BLaER1 treated with 17β-estradiol and CSF1 and Interleukin-3, amounts not matched to agents 10 nM and 100 nM (cell line): ENCODE measurements around the gene DUS1L.

Source experiments
- H3K27ac ChIP-seq, 11 experiments: shearing (Covaris generic); formaldehyde crosslinking; 2 replicates each; pipeline ENCODE4 v1.8.1; 2022
- H3K27me3 ChIP-seq, 11 experiments: shearing (Covaris generic); formaldehyde crosslinking; 2 replicates each; pipeline ENCODE4 v1.8.1; 2022
- H3K36me3 ChIP-seq, 11 experiments: shearing (Covaris generic); formaldehyde crosslinking; 2 replicates each; pipeline ENCODE4 v1.8.1; 2022
- H3K4me1 ChIP-seq, 10 experiments: shearing (Covaris generic); formaldehyde crosslinking; 2 replicates each; pipeline ENCODE4 v1.8.1; 2022
- H3K4me2 ChIP-seq, 11 experiments: shearing (Covaris generic); formaldehyde crosslinking; 2 replicates each; pipeline ENCODE4 v1.8.1; 2022
- H3K4me3 ChIP-seq, 10 experiments: shearing (Covaris generic); formaldehyde crosslinking; 2 replicates each; pipeline ENCODE4 v1.8.1; 2022
- H3K9ac ChIP-seq, 11 experiments: shearing (Covaris generic); formaldehyde crosslinking; 2 replicates each; pipeline ENCODE4 v1.8.1; 2022
- H3K9me3 ChIP-seq, 11 experiments: shearing (Covaris generic); formaldehyde crosslinking; replicated peaks in 1 of 11; 2 replicates each; pipeline ENCODE4 v1.8.1; 2022
- H4K20me1 ChIP-seq, 11 experiments: shearing (Covaris generic); formaldehyde crosslinking; 2 replicates each; pipeline ENCODE4 v1.8.1; 2022
- Cebpa-rat ChIP-seq, 11 experiments: shearing (Covaris generic); IDR thresholded peaks; 2 replicates each; pipeline ENCODE4 v1.8.1; 2022

DUS1L gene

DNA sequence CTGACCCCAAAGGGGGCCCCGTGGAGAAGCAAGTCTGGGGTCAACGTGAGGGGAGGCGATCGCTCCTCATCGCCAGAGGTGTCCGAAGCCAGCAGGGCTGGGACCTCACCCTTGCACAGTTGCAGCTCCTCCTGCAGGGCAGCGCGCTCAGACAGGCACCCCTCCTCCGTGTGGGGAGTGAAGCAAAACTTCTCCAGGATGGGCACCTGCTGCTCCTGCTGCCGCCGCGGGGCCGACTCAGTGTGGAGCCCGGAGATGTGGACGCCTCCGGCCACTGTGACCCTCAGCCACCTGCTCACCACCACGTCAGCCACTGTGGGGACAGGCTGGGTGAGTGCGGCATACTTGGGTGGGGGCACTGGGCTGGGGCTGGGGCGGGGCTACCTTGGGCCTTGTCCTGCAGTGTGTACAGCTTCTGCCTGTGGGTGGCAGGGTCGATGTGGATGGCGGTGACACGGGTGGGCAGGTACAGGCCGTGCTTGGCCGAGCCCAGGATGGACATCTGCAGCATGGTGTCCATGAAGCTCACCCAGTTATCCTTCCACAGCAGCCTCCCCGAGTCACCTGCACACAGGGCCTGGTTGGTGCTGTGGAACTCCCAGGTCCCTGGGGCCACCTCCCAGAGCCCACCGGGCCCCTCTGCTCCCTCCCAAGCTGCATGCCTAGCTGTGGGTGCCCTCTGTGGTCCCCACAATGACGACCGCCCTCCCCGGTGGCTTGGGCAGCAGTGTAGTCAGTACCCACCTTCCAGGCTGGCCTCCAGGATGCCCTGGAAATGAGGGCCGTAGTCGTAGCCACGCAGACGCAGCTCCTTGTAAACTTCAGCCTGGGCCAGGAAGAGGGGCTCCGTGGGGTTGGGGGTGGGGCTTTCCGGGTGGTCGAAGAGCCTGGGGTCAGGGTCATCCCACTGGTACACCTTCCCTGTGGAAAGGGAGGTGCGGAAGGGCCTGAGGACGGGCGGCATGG lies 21.6 kb upstream of the DUS1L start:
- no peaks in the 10 kb centered on the region for H3K4me1 ChIP-seq
- H3K27me3 ChIP-seq: no peaks in the 10 kb centered on the region
- H3K27ac ChIP-seq: no peak overlapping the region

DNA sequence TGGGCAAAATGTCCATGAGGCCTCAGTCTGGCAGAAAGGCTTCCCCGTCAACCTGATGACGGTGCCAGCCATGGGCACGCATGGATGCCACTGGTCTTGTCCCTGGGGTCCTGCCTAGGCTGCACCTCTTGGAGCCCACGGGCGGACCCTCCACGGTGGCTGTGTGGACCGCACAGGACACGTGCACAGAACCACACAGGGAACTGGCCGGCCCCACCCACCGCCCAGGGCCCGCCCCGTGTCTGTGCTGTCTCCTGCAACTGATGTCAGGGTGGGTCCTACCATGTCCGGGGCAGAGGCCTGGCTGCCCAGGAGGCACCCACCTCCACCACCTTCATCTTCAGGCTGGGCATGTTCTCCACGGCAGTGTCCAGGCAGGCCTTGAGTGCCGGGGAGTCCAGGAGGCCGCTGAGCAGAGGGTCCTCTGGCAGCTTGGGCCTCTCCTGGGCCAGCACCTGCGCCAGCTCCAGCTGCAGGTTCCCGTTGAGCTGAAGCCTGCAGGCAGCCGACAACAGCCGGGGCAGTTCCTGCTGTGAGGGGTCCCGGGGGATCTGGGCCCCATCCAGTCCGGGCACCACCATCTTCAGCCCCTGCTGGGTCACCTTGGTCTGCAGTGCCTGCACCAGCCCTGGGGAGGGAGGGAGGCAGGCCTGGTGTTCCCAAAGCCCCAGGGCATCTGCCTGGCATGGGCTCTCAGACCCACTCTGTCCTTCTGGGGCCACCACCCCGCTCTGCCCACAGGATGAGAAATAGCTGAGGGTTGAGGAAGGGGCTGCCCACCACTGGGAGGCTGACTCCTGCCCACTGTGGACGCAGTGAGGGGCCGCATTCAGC lies 20.5 kb upstream of the DUS1L start:
- Histone ChIP-seq H3K9ac (peak overlapping the region in 3 of 11 experiments; percentile 7 to 35 (median 22); a peak in 2 of 22 replicates), H4K20me1 (peaks cover 0 to 99% (median 96%) of the 10 kb centered on the region in 11 experiments; a peak in 20 of 22 replicates)

More for the DNA sequence above, 21.6 kb upstream of the DUS1L start:
- H3K4me3 ChIP-seq: no peak overlapping the region
- H3K9ac ChIP-seq: no peak overlapping the region
- peaks cover 98 to 100% (median 100%) of the 10 kb centered on the region in 11 experiments for H3K36me3 ChIP-seq
- TF ChIP-seq Cebpa-rat (IDR thresholded peaks at IDR 0.05): no peak
- no peak overlapping the region for H3K4me2 ChIP-seq
- no peaks in the 10 kb centered on the region for H3K9me3 ChIP-seq
- H4K20me1 ChIP-seq: peaks cover 0 to 100% (median 99%) of the 10 kb centered on the region in 11 experiments; a peak in 20 of 22 replicates

DNA sequence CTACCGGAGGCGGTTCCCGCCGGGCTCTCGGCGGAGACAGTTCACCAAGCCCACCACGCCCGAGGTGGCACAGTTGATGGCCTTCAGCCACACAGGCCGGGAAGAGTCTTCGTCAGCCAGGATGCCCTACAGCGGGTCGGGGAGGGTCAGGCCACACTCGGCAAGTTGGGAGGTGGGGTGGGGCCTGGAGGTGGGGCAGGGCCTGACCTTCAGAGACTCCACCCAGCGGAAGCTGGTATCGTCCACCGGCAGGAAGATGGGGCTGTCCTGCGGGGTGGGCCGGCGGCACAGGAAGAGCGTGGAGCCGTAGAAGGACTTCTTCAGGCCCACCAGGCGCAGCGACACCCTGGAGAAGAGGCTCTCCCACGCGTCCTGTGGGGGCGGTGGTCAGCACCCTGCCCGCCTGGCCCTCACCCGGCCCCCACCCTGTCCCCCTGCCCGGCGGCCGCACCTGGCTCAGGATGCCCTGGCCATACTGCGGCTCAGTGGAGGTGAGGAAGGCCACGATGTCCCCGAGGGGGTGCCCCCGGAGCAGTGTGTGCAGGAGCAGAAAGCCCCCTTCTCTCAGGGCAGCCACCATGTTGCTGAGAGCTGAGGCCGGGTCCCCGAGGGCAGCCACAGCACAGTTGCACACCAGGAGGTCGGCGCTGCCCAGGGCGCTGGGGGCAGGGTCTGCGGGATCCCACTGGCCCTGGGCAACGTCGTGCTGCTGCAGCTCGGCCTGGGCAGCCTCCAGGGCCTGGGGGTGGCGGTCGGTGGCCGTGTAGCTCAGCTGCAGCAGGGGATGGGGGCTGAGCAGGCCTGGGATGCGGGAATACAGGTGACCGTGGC lies 19.6 kb upstream of the DUS1L start:
- H3K4me1 ChIP-seq: no peaks in the 10 kb centered on the region
- H4K20me1 ChIP-seq: peaks cover 0 to 99% (median 96%) of the 10 kb centered on the region in 11 experiments; a peak in 20 of 22 replicates
- no peak overlapping the region for H3K4me3 ChIP-seq
- H3K36me3 ChIP-seq: peaks cover 96 to 99% (median 98%) of the 10 kb centered on the region in 11 experiments
- no peak for TF ChIP-seq Cebpa-rat (IDR thresholded peaks at IDR 0.05)
- H3K4me2 ChIP-seq: no peak overlapping the region
- 0 out of 22 replicates have a peak overlapping the region, but pooled peaks of 2 of the 11 experiments have one; percentile 7 to 22 for H3K9ac ChIP-seq
- no peaks in the 10 kb centered on the region for H3K27me3 ChIP-seq
- H3K27ac ChIP-seq: no peak overlapping the region
- no peaks in the 10 kb centered on the region for H3K9me3 ChIP-seq

More for the DNA sequence above, 20.5 kb upstream of the DUS1L start:
- H3K27me3 ChIP-seq: no peaks in the 10 kb centered on the region
- H3K27ac ChIP-seq: no peak overlapping the region
- H3K9me3 ChIP-seq: no peaks in the 10 kb centered on the region
- no peak overlapping the region for H3K4me2 ChIP-seq
- H3K4me1 ChIP-seq: no peaks in the 10 kb centered on the region
- H3K4me3 ChIP-seq: no peak overlapping the region
- peaks cover 96 to 99% (median 98%) of the 10 kb centered on the region in 11 experiments for H3K36me3 ChIP-seq
- TF ChIP-seq Cebpa-rat (IDR thresholded peaks at IDR 0.05): no peak

DNA sequence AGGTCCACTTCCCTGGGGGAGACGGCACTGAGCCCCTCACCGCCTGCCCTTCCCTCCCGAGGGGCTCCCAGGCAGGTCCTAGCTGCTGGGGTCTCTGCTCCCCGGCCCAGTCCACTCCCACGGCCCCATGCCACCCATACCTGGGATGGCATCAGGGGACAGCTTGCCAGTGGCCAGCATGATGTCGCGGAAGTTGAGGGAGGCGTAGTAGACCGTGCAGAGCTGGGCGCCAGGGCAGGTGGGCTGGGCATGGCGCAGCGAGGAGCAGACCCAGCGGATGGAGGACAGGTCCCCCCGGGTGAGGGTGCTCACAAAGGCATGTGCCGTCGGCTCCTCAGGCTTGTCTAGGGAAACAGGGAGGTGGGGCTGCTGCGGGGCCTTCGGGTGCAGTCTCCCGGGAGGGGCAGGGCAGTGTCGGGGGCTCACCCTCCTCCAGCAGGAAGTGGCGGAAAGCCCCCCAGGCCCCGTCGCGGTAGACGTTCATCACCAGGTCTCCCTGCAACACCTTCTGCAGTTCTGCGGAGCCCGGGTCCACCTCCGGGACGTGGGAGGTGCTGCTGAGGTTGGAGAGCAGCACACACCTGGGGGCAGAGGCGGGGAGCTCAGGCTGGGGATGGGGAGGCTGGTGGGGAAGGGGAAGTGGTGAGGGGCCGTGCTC lies 18.9 kb upstream of the DUS1L start:
- Histone ChIP-seq H3K9me3 (no peaks in the 10 kb centered on the region), H3K27ac (no peak overlapping the region), H3K36me3 (peaks cover 96 to 99% (median 98%) of the 10 kb centered on the region in 11 experiments), H3K9ac (no peak overlapping the region), H3K27me3 (no peaks in the 10 kb centered on the region), H3K4me1 (no peaks in the 10 kb centered on the region), H3K4me3 (no peak overlapping the region), H3K4me2 (no peak overlapping the region), H4K20me1 (peaks cover 0 to 99% (median 96%) of the 10 kb centered on the region in 11 experiments; a peak in 20 of 22 replicates)
- no peak for TF ChIP-seq Cebpa-rat (IDR thresholded peaks at IDR 0.05)

DNA sequence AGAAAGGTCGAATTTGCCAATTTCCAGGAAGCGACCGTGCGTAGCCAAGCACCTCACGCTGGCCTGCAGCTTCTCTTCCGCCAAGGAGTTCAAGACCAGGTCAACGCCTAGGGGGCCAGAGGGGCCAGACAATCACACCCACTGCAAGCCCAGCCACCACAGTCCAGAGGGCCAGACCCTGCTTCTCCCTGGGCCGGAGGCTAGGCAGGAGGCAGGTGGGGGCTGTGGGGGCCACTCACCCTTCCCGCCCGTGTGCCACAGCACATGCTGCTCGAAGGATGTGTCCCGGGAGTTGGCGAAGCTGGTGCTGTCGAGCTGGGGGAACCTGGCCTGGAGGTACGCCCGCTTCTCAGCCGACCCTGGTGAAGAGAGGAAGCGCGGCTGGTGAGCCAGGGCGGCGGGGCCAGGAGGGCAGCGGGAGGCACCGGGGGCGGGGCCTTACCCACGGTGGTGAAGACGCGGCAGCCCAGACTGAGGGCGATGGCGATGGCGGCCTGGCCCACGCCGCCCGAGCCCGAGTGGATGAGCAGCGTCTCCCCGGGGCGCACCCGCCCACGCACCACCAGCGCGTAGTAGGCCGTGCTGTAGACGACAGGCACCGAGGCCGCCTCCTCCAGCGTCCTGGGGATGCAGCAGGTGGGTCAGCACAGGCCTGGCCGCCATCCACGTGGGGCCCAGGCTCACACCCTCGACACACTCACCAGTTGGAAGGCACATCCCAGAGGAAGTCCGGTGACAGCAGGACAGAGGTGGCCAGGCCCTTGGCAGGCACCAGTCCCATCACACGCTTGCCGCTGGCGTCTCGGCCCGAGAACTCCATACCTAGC lies 18.1 kb upstream of the DUS1L start:
- H3K9me3 ChIP-seq: no peaks in the 10 kb centered on the region
- no peaks in the 10 kb centered on the region for H3K4me1 ChIP-seq
- no peak overlapping the region for H3K4me2 ChIP-seq
- TF ChIP-seq Cebpa-rat (IDR thresholded peaks at IDR 0.05): no peak
- no peak overlapping the region for H3K4me3 ChIP-seq
- peaks cover 0 to 97% (median 94%) of the 10 kb centered on the region in 11 experiments; a peak in 20 of 22 replicates for H4K20me1 ChIP-seq
- H3K36me3 ChIP-seq: peaks cover 93 to 98% (median 96%) of the 10 kb centered on the region in 11 experiments
- H3K27me3 ChIP-seq: no peaks in the 10 kb centered on the region
- H3K27ac ChIP-seq: no peak overlapping the region
- no peak overlapping the region for H3K9ac ChIP-seq

DNA sequence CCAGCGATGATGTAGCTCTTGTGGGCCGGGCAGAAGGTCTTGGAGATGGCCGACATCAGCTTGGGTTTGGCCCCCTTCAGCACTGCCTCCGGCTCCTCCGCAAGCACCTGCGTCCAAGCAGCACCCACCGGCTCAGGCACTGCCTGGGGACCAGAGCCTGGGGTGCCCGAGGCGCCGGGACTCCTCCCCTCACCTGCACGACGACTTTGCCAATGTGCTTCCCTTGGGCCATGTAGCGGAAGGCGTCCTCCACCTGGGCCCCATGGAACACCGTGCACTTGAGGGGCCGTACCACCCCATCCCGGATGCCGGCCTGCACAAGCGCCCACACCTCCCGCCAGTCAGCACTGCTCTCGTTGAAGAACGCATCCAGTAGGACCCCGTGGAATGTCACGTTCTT lies 17.4 kb upstream of the DUS1L start:
- H3K27ac ChIP-seq: no peak overlapping the region
- no peak overlapping the region for H3K4me2 ChIP-seq
- H3K36me3 ChIP-seq: peaks cover 93 to 98% (median 96%) of the 10 kb centered on the region in 11 experiments
- peaks cover 0 to 97% (median 93%) of the 10 kb centered on the region in 11 experiments; a peak in 20 of 22 replicates for H4K20me1 ChIP-seq
- no peak for TF ChIP-seq Cebpa-rat (IDR thresholded peaks at IDR 0.05)
- H3K27me3 ChIP-seq: no peaks in the 10 kb centered on the region
- no peak overlapping the region for H3K4me3 ChIP-seq
- H3K9me3 ChIP-seq: no peaks in the 10 kb centered on the region
- H3K4me1 ChIP-seq: no peaks in the 10 kb centered on the region
- no peak overlapping the region for H3K9ac ChIP-seq

DNA sequence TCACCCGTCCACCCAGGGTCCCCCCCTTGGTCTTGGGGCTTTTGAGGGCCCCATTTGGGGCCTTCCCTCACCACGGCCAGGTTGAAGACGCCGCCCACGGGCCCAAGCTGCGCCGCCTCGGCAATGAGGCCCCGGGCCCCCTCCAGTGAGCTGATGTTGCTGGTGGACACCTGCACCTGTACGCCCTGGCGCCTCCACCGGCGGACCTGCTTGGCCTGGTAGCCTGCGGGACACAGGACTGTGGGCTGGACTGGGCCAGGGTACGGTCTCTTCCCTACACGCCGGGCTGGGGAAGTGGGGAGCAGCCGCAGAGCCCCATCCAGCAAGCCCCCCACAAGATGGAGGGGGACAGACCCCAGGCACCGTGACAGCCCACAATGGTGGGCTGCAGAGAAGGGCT lies 16.9 kb upstream of the DUS1L start:
- Histone ChIP-seq H4K20me1 (peaks cover 0 to 97% (median 93%) of the 10 kb centered on the region in 11 experiments; a peak in 20 of 22 replicates), H3K4me3 (no peak overlapping the region), H3K9me3 (no peaks in the 10 kb centered on the region), H3K4me2 (no peak overlapping the region), H3K9ac (no peak overlapping the region), H3K27ac (no peak overlapping the region), H3K4me1 (0 out of 20 replicates have a peak, but pooled peaks cover 0 to 4% (median 0%) of the 10 kb centered on the region in 10 experiments), H3K36me3 (peaks cover 90 to 98% (median 96%) of the 10 kb centered on the region in 11 experiments), H3K27me3 (no peaks in the 10 kb centered on the region)
- TF ChIP-seq Cebpa-rat (IDR thresholded peaks at IDR 0.05): no peak
